ENCODE data around the gene PTCH1. TPM values are rescaled to one million over a fixed set of nuclear protein-coding genes. Genes with fewer than 3 reads are reported as not detected.

The PTCH1 gene
- 0.92 and 1.1 TPM in 2 replicates for total RNA-seq

DNA sequence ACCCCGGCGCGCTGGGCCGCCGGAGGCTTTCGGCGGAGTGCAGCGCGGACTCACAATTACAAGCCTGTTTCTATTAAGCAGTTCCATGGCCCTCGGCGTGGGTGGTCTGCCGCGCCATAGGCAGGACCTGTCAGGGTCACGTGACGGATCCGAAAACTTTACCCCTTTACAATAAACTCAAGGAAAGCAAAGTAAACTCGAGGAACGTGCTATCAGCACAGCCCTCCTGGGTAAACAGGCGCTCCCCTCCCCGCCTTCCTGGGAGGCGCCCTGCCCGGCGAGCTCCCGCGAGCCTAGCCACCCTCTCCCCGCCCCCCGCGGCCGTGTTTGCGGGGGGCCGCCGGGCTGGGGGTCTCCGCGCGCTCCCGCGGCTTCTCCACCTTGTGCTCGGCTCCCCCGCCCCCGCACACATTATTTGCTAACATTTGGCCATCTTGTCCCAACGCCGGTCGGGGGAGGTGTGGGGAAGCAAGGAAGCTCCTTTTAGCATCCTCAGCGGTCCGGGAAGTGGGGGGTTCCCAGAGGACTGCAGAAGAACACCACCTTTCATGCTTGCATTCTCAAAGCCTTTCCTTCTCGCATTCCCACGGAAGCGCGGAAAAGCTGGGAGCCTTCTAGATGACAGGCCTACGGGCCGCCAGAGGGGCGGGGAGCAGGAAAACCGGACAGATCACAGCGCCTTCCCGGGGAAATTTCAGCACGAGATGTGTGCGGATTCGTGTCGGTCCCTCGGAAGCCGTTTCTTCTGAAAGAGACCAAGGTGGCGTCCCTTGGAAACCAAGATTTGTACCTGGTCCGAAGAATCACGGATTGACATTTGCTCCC is at the start of gene PTCH1:
TSS of gene PTCH1 (minus strand) at position 238 of the 825 bp plus-strand sequence.

Other genes with a start within 250 kb of the PTCH1 start
- gene FANCC, start 199.3 kb downstream of the PTCH1 start, total RNA-seq, result 3.0 and 3.6 TPM in 2 replicates